Measurements from ENCODE around the gene GLIPR1L2.
A peak's percentile ranks its signal among the peaks of the same experiment; 100 is the strongest.

Gene GLIPR1L2

DNA sequence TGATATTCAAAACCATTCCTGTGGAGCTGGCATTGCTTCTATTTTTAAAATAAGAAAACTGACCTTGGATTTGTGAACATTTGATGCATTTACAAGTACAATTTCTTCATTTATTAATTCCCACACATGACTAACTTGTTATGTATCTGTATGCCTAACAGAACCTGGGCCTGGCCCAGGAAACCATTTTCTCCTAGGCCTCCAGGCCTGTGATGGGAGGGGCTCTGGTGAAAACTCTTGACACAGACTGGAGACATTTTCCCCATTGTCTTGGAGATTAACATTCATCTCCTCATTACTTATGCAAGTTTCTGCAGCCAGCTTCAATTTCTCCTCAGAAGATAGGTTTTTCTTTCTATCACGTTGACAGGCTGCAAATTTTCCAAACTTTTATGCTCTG lies 42.0 kb downstream of the GLIPR1L2 start:
- H2AFZ ChIP-seq (ENCODE audit: low read depth, low read length, severe bottlenecking), result no peak overlapping the region
- H3K27me3 ChIP-seq (ENCODE audit: low read length), result no peaks in the 10 kb centered on the region
- H3K4me2 ChIP-seq (ENCODE audit: low read depth, low read length, poor library complexity, severe bottlenecking), result no peak overlapping the region
- H4K20me1 ChIP-seq (ENCODE audit: low read depth, low read length), result no peaks in the 10 kb centered on the region
- no peak overlapping the region for H3K4me3 ChIP-seq (ENCODE audit: insufficient read depth, low read length, poor library complexity, severe bottlenecking)
- no peaks in the 10 kb centered on the region for H3F3A ChIP-seq (ENCODE audit: insufficient read depth)
- TF ChIP-seq, protein P1, sequence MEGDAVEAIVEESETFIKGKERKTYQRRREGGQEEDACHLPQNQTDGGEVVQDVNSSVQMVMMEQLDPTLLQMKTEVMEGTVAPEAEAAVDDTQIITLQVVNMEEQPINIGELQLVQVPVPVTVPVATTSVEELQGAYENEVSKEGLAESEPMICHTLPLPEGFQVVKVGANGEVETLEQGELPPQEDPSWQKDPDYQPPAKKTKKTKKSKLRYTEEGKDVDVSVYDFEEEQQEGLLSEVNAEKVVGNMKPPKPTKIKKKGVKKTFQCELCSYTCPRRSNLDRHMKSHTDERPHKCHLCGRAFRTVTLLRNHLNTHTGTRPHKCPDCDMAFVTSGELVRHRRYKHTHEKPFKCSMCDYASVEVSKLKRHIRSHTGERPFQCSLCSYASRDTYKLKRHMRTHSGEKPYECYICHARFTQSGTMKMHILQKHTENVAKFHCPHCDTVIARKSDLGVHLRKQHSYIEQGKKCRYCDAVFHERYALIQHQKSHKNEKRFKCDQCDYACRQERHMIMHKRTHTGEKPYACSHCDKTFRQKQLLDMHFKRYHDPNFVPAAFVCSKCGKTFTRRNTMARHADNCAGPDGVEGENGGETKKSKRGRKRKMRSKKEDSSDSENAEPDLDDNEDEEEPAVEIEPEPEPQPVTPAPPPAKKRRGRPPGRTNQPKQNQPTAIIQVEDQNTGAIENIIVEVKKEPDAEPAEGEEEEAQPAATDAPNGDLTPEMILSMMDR (IDR thresholded peaks at IDR 0.05; ENCODE audit: insufficient read depth, low read length, poor library complexity, severe bottlenecking), result no peak
- TF ChIP-seq EZH2phosphoT487 (conservative IDR thresholded peaks at IDR 0.05; ENCODE audit: low read length), result no peak
- H3K27ac ChIP-seq (ENCODE audit: low read depth, low read length), result no peak overlapping the region
- H3K36me3 ChIP-seq (ENCODE audit: low read length), result no peaks in the 10 kb centered on the region
- no peaks in the 10 kb centered on the region for H3K79me2 ChIP-seq (ENCODE audit: insufficient read depth, low read length)
- H3K9me3 ChIP-seq (ENCODE audit: insufficient read depth, low read length), result peaks cover 8% of the 10 kb centered on the region; the same call in 1 of the 2 replicates
- H3K9ac ChIP-seq (ENCODE audit: low read length), result no peak overlapping the region
- no peaks in the 10 kb centered on the region for H3K9me2 ChIP-seq (replicated peaks; ENCODE audit: insufficient read depth, low read length)

GRCh38 chr12:75437564-75437963 lies 46.7 kb downstream of the GLIPR1L2 start:
- H3K27me3 ChIP-seq (ENCODE audit: low read length), result no peaks in the 10 kb centered on the region
- no peaks in the 10 kb centered on the region for H3F3A ChIP-seq (ENCODE audit: insufficient read depth)
- no peak overlapping the region for H3K4me3 ChIP-seq (ENCODE audit: insufficient read depth, low read length, poor library complexity, severe bottlenecking)
- H3K27ac ChIP-seq (ENCODE audit: low read depth, low read length), result no peak overlapping the region
- no peaks in the 10 kb centered on the region for H3K79me2 ChIP-seq (ENCODE audit: insufficient read depth, low read length)
- no peaks in the 10 kb centered on the region for H3K9me3 ChIP-seq (ENCODE audit: insufficient read depth, low read length)
- H3K36me3 ChIP-seq (ENCODE audit: low read length), result no peaks in the 10 kb centered on the region
- no peaks in the 10 kb centered on the region for H3K9me2 ChIP-seq (replicated peaks; ENCODE audit: insufficient read depth, low read length)
- H3K9ac ChIP-seq (ENCODE audit: low read length), result no peak overlapping the region
- TF ChIP-seq, protein P1 (IDR thresholded peaks at IDR 0.05; ENCODE audit: insufficient read depth, low read length, poor library complexity, severe bottlenecking), result peak; percentile 19
- TF ChIP-seq EZH2phosphoT487 (conservative IDR thresholded peaks at IDR 0.05; ENCODE audit: low read length), result no peak
- no peak overlapping the region for H2AFZ ChIP-seq (ENCODE audit: low read depth, low read length, severe bottlenecking)
- no peak overlapping the region for H3K4me2 ChIP-seq (ENCODE audit: low read depth, low read length, poor library complexity, severe bottlenecking)
- H4K20me1 ChIP-seq (ENCODE audit: low read depth, low read length), result no peaks in the 10 kb centered on the region

DNA sequence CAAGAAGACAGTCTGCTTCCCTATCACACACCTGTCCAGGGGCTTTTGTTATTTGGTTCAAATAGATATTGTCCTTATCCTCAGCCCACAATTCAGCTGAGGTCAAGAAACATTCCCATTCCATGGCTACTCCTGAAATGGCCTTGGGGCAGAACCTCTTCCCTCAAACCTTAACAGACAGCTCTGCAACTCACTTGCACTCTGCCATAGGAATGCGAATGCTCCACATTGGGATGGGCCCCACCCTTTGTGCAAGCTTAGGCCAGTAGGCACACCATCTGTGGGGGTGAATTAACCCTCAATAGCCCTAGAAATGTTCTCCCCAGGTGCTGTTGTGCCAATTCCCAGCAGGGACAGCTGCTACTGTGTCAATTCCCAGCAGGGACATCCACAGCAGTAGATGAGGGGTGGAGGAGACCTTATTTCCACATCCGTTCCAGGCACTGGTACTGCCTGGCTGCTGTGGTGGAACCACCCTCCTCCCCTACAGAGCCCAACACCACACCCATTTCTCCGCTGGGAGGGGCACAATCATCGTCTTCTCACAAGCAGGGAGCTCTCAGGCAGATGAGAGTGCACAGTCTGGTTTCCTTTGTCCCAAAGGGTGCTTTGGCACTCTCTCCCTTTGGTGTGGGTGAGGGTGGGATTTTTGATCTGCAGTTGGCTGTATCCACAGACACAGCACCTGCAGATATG lies 47.3 kb downstream of the GLIPR1L2 start:
- H3K9me3 ChIP-seq (ENCODE audit: insufficient read depth, low read length), result no peaks in the 10 kb centered on the region
- no peak overlapping the region for H3K4me2 ChIP-seq (ENCODE audit: low read depth, low read length, poor library complexity, severe bottlenecking)
- no peaks in the 10 kb centered on the region for H3K36me3 ChIP-seq (ENCODE audit: low read length)
- no peaks in the 10 kb centered on the region for H3K27me3 ChIP-seq (ENCODE audit: low read length)
- no peaks in the 10 kb centered on the region for H4K20me1 ChIP-seq (ENCODE audit: low read depth, low read length)
- no peak overlapping the region for H3K9ac ChIP-seq (ENCODE audit: low read length)
- H2AFZ ChIP-seq (ENCODE audit: low read depth, low read length, severe bottlenecking), result no peak overlapping the region
- TF ChIP-seq EZH2phosphoT487 (conservative IDR thresholded peaks at IDR 0.05; ENCODE audit: low read length), result no peak
- TF ChIP-seq, protein P1 (IDR thresholded peaks at IDR 0.05; ENCODE audit: insufficient read depth, low read length, poor library complexity, severe bottlenecking), result no peak
- H3K27ac ChIP-seq (ENCODE audit: low read depth, low read length), result no peak overlapping the region
- H3K79me2 ChIP-seq (ENCODE audit: insufficient read depth, low read length), result no peaks in the 10 kb centered on the region
- no peaks in the 10 kb centered on the region for H3F3A ChIP-seq (ENCODE audit: insufficient read depth)
- no peak overlapping the region for H3K4me3 ChIP-seq (ENCODE audit: insufficient read depth, low read length, poor library complexity, severe bottlenecking)
- H3K9me2 ChIP-seq (replicated peaks; ENCODE audit: insufficient read depth, low read length), result no peaks in the 10 kb centered on the region
